Epithelial cell of prostate (primary cell): ENCODE results near the gene ACTN2.

Experiments used
- DNase-seq: peaks from one replicate; pipeline ENCODE4 v3.0.0-alpha.2; 2011; ENCODE audit warnings: low read depth, low spot score
- H3K27ac ChIP-seq: fragments of 450-650 bp; 2 replicates; pipeline ENCODE4 v1.5.1; 2017; ENCODE audit warnings: mild to moderate bottlenecking

The ACTN2 gene

DNA sequence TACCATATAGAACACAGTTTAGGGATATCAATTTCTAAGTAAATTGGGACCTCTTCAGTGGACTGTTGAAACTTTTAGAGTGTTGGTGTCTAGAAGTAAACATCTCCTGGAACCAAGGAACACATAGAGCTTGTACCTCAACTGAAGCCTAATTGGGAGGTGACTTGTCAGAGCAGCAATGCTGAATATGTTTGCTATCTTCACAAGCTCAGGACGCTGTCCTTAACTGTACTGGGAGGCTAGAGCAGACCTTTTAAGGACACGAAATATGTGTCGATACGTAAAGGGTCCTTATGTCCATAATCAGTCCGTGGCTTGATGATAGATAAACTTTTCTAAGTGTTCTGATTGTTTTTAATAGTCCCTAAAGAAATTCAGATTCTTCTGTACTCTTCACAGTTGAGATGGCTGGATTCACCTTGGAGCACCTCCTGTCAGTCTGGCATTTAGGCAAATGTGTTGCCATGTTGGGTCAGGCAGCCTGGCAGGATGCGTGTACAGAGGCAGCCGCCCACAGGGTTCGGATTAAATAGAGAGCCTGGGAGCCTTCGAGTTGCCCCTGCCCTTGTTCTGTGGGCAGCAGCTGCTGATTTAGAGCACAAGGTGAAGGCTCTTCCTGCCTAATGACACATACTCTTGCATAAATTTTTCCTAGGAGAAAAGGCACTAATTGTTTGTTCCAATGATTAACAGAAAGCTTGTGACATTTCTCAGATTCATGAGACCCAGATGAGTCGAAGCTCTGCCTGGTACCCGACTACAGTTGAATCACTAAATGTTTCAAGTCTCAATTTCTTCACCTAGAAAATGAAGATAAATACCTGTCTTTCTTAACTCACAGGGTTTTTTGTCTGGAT is 3.6 kb downstream of the ACTN2 start:
- no peak overlapping the region for H3K27ac ChIP-seq
- no peak for DNase-seq

DNA sequence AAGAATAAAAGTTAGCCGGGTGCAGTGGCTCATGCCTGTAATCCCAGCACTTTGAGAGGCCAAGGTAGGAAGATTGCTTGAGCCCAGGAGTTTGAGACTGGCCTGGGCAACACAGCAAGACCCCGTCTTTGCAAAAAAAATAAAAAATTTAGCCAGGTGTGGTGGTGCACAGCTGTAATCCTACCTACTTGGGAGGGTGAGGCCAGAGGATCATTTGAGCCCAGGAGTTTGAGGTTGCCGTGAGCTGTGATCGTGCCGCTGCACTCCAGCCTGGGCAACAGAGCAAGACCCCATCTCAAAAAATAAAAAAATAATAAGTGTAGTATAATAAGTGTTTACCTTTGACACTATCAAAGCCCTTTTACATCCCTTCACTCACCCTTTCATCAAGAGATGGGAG is 5.0 kb downstream of the ACTN2 start:
- no peak for DNase-seq
- no peak overlapping the region for H3K27ac ChIP-seq

DNA sequence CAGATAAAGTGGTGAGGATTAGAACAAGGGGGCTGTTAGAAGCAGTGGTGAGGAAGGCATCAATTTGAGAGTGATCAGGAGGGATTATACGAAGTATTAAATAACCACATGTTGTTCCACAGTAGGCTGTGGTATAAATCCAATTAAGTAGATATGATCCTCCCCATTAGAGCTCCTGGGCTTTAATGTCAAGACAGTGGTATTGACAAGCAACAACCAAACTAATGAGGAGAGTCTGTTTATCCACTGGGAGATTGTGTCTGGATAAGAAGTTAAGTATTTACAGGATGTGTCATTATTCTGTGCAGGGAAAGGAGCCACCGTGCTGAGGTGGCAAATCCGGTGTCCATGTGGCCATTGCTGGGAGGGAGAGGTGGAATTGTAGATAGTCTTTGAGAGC is 5.8 kb downstream of the ACTN2 start:
- DNase-seq = no peak
- no peak overlapping the region for H3K27ac ChIP-seq

DNA sequence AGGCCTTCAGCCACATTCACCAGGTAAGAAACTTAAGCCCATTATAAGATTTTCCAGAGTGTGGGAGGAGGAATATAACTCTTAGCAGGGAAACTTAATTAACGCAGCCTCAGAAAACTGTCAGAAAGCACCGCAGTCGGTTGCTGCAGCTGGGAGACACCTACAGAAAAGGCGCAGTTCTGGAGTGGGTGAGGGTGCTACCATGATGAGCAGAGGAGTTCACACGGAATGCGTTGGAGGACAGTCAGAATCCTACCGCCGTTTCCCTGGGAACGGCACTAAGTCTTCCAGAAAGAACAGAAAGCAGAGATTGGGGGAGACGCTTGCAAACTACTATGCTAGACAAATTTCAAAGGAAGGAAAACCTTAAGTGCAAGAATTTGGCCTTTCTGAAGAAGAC is 6.4 kb downstream of the ACTN2 start:
- no peak for DNase-seq
- no peak overlapping the region for H3K27ac ChIP-seq

DNA sequence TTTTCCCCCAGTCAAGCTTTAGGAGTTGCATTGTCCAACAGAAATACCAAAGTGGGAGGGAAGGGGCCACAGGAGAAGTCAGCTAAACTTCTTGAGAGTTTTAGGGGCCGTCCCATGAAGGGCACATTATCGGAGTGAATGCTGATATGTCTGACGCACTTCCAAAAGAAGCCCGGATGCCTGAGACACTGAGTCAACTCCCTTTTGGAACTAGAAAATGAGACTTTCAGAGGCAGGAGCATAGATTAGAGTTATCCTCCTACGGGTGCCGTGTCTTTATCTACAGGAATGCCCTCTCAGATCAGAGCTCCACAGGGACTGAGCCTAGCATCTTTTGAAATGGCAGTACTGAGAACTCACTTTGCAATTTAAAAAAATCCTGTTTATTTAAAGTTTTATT is 13.1 kb downstream of the ACTN2 start:
- DNase-seq = no peak

DNA sequence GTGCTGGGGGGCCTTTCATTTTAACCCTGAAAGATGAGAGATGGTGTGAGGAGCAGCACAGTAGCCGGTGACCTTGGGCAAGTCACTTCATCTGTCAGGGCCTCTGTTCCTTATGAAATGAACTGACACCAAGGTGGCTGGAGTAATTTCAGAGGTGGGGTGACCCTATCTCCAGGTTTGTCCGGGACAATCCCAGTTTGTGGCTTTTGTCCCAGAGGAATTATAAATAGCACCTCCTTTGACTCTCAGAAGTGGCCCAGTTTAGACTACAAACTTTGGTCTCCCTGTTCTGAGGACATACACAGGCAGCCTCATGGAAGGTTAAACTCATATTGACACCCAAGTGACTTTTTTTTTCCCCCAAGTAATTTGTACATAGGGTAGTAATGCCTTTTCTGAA is 14.6 kb downstream of the ACTN2 start:
- H3K27ac ChIP-seq = no peak overlapping the region
- no peak for DNase-seq

More for the DNA sequence above, 13.1 kb downstream of the ACTN2 start:
- no peak overlapping the region for H3K27ac ChIP-seq

DNA sequence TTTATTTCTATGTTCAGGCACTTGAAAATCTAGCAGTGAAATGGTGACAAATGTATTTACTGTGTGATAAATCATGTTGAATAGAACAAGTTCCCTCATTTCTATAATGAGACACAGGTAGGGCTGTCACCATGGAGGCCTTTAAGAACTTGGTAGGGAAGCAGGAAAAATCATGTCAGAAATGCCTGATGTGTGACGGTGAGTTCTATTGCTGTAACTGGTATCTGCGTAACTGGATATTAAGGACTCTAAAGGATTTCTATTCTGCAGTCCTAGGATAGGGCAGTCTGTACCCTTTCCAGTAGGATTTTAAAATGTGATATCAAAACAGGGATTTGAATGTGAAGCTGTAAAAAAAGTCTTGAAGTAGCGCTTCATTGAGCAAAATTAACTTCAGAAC is 15.5 kb downstream of the ACTN2 start:
- H3K27ac ChIP-seq = no peak overlapping the region
- DNase-seq = no peak

DNA sequence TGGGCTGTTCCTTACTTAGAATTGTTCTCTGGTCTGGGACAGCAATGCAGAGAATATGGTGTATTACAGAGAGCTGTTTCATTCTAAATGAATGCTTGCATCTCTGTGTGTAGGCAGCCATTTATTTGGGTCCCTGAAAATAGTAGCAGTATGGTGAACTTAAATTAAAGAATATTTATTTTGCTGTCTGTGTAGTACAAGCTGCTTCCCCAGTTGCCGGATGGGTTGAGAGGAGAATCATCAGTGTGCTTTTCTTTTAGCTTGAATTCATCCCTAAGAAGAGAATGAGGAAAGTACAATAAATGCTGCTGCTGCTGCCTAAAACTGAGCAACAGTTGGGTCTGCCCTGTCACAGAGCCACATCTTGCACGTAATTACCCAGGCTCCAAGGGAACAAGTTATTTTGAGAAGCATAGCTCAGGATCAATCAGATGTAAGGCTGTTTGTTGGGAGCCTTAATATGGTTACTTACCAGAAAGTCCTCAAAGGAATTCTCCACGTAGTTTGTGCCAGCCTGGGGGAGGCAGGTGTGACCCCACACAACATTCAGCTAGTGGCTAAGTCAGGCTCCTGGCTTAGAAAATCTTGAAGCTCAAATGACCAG is 16.6 kb downstream of the ACTN2 start:
- H3K27ac ChIP-seq = no peak overlapping the region
- DNase-seq = no peak

DNA sequence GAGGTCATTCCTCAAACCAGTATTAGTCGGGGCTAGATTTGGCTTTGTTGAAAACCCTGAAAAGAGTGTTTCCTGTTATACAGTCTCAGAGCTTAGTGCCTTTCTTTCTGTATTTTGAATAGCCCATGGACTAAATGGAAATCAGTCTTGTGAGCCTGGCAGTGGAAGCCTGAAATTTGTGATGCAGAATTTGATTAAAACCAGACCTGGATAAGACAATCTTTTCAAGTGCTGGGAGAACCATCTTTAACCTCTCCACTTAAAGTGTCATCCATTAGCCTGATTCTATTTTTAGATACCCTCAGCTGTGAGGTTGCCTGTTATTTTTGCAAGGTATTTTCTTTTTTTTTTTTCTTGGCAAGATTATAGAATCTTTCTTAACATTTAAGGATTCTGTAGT is 19.5 kb downstream of the ACTN2 start:
- no peak overlapping the region for H3K27ac ChIP-seq
- no peak for DNase-seq

DNA sequence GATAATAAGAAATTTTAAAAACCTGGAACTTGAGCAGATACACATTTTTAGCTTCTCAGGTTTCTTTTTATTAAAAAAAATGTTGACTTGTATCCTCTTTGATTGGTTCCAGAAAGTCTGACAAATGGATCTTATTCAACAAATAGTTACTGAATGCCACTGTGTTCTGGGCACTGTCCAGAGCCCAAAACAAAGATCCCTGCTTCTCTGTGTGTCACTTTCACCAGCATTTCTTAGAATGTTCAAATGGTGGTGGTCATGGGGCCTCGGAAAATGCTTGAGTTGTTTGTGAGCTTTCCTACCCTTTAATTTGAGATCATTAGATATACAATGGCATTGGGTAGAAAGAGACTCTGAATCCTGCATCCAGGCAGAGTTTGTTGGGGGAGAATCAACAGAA is 19.9 kb downstream of the ACTN2 start:
- H3K27ac ChIP-seq = no peak overlapping the region
- DNase-seq = no peak

DNA sequence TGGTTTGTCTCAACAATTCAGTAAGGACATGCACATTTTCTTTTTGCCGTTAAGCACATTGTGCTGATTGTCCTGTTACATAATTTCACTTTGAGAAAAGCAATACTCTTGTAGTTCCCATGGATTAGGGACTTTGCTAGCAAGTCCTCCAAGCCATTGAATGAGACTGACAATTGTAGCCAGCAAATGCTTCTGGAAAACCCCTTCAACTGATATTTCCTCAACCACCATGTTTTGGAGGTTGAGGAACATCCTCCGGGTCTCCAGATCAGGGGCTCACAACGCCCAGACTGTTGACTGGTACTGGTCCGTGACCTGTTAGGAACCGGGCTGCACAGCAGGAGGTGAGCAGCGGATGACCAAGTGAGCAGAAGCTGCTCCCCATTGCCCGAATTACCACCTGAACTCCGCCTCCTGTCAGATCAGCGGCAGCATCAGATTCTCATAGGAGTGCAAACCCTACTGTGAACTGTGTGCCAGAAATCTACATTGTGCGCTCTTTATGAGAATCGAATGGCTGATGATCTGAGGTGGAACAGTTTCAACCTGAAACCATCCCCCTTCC is 24.1 kb downstream of the ACTN2 start:
- H3K27ac ChIP-seq = no peak overlapping the region

DNA sequence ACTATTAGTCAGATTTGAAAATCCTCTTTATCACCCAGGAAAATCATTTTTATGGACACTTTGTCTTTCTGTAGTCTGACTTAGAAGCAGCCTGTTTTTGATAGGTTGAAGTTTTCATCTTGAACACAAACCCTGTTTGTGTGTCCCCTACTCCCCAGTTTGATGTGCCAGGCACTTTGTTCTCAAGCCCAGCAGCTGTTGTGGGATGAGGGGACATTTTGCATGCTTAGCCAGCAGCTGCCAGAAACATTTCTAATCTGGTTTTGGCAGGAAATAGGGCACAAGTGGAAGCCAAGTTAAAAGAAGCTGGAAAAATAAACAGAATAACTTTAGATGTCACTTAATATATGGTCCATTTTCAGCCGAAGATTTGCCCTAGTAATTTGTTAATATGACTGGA is 29.9 kb downstream of the ACTN2 start:
- no peak for DNase-seq

More for the DNA sequence above, 24.1 kb downstream of the ACTN2 start:
- DNase-seq = no peak

DNA sequence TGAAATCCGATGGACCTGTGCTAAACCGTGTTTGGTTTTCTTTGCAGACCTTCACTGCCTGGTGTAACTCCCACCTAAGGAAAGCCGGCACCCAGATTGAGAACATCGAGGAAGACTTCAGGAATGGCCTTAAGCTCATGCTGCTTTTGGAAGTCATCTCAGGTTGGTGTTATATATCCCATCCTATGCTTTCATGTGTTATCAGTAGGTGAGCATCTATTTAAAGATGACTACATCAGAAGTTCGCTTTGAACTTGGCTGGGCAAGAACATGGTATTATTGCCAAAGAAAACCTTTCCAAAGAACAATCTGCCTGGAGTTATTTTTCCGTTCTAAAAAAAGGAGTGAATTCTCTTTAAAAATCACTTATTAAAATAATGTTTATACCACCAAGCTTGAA is 31.5 kb downstream of the ACTN2 start:
- H3K27ac ChIP-seq = no peak overlapping the region
- no peak for DNase-seq

More for the DNA sequence above, 29.9 kb downstream of the ACTN2 start:
- no peak overlapping the region for H3K27ac ChIP-seq

DNA sequence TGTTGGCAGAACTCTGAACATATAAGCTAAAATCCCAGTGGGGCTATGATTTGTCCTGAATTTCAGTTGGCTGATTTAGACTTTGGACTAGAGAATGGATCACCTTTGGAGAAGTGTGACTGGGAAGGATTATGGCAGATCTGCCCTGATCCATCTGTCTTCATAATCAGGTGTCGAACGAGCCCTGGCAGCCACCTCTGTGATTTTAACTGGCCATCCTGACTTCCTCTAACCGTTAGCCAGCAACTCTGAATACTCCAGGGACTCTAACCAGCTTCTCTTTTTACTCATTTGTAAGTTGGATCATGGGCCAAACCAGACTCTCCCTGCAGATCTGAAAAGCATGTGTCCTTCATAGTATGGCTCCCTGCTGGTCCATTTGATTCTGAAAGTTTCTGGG is 32.0 kb downstream of the ACTN2 start:
- no peak for DNase-seq
- no peak overlapping the region for H3K27ac ChIP-seq

DNA sequence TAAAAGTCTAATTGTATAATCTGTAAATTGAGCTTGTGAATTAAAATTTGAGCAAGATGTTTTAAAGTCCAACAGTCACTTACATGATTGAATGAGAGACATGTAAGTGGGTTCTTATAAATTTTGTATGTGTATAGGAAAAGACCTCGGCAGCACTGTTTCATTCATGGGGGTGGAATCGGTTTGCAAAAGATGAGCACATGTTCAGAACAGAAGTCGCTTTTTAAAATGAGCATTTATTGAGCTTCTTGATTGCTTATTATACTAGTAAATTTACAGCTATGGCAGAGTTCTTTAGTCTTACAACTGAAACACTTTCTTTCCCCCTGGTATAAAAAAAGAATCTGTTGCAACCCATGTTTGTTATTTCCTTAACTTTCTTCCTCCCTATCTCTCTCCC is 33.9 kb downstream of the ACTN2 start:
- H3K27ac ChIP-seq = no peak overlapping the region
- DNase-seq = no peak

DNA sequence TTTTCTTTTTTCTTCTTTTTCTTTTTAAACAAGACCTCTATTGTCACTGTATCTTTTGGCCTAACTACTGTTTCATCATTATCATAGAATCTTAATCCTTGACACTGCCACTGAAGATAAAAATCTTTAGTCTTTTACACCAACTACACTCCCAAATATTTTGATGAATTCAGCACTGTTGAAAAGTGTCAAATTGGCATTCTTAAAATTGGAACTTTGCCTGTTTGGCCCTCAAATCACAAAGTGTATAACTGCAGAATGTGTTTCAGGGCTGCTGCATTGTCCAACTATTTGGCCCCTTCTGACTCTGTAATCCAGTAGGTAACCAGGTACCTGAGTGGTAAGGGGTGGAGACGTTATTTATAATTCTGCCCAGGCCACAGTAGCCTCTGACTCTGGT is 34.3 kb downstream of the ACTN2 start:
- no peak for DNase-seq
- no peak overlapping the region for H3K27ac ChIP-seq

DNA sequence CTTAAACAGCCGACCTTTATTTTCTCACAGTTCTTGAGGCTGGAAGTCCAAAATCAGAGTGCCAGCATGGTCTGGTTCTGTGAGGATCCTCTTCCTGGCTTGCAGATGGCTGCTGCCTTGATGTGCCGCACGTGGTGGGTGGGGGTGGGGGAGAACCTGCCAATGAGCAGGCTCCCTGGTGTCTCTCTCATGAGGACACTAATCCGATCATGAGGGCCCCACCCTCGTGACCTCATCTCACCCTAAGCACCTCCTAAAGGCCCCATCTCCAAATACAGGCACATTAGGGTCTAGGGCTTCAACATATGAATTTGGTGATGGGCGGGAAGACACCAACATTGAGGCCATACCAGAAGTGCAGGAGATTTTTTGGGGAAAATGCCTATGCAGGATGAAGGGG is 37.8 kb downstream of the ACTN2 start:
- no peak for DNase-seq
- no peak overlapping the region for H3K27ac ChIP-seq

DNA sequence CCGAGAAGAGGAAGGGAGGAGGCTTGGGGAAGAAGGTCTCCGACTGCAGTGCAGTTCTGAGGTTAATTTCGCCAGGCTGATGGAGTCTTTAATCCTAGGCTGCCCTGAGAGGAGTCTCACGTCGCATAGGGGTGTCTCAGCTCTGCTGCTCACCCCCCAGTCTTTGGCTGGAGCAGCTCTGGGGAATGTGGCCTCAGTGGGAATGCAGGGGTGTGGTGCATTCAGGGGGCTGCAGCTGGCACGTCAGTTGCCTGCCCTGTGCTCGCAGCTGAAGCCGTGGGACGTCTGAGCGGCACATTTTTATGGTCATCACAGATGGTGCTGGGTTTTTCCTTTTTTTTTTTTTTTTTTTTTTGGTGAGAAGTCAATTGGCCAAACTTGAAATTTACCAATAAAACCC is 38.2 kb downstream of the ACTN2 start:
- no peak for DNase-seq
- no peak overlapping the region for H3K27ac ChIP-seq

DNA sequence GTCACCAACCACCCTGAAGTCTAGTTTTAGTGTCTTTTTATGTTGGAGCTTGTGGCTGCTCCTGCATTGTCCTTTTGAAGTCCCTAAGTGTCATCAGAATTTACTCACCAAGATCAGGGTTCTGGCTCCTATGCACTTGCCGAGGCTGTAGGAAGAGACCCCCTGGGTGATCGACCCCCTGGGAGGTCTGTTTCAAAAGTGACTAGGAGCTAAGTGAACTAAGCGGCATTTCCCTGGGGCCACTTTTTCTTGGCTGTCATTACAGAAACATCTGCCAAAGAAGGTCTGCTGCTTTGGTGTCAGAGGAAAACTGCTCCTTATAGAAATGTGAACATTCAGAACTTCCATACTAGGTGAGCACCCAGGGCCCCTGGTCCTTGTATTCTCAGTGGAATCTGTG is 39.4 kb downstream of the ACTN2 start:
- H3K27ac ChIP-seq = no peak overlapping the region

DNA sequence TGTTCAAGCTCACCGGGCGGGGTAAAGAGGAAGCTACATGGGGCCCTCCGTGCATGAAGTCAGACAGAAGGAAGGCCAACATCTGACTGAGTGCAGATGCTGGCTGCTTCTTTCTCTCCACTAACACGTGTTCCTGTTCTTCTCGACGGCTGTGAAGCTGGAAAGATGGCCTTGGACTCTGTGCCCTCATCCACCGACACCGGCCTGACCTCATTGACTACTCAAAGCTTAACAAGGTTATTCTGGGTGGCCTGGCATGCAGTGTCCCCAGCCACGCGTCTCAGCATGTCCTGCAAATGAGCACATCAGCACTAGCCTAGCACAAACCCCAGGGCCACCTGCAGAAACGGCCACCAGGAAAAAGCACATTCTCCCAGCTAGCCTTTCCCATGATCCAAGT is 41.2 kb downstream of the ACTN2 start:
- no peak overlapping the region for H3K27ac ChIP-seq
- no peak for DNase-seq

More for the DNA sequence above, 39.4 kb downstream of the ACTN2 start:
- no peak for DNase-seq

DNA sequence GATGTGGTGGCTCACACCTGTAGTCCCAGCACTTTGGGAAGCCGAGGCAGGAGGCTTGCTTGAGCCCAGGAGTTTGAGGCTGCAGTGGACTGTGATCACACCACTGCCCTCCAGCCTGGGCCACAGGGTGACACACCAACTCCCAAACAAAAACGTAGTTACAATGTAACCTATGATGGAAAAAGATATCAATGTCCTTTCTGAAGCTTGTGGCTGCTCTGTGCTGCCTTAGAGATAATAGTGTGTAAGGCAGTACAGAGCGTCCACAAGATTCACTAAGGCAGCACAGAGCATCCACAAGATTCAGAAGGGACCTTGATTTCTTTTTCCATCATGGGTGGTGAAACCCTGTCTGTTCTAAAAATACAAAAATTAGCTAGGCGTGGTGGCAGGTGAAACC is 42.5 kb downstream of the ACTN2 start:
- DNase-seq = no peak
- no peak overlapping the region for H3K27ac ChIP-seq

DNA sequence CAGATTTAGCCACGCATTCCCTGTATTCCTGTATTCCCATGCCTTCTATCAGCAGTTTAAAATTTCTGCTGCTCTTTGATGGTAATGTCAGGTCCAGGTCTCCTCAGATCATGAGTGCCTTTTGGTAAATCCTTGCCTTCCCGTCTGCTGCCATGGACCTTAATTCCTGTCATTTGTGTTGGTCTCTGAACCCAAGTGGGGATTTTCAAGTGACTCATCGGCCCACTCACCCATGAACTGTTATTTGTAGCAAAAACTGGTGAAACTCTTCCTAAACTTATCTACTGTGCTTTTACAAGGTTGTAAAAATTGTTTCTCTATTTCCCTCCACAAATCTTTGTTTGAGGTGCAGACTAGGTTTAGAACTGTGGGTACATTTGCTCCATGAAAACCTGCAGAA is 47.4 kb downstream of the ACTN2 start:
- no peak overlapping the region for H3K27ac ChIP-seq
- DNase-seq = no peak
